Osteoblast (primary cell): ENCODE measurements around the gene NKAIN2. TPM values are rescaled to one million over a fixed set of nuclear protein-coding genes. Genes with fewer than 3 reads are reported as not detected.

Source experiments
- DNase-seq: peaks from one replicate; pipeline ENCODE4 v3.0.0; 2011; ENCODE audit warnings: low spot score, mixed read lengths; ENCODE audit not compliant: insufficient read length; ENCODE audit errors: missing footprints
- H2AFZ ChIP-seq: 2 replicates; pipeline ENCODE4 v1.6.0; 2011; ENCODE audit warnings: mild to moderate bottlenecking, low read length
- H3K27ac ChIP-seq: 2 replicates; pipeline ENCODE4 v1.5.1; 2011; ENCODE audit warnings: mild to moderate bottlenecking, low read depth, low read length, moderate library complexity
- H3K27me3 ChIP-seq: 2 replicates; pipeline ENCODE4 v1.6.0; 2012; ENCODE audit warnings: mild to moderate bottlenecking, control low read depth, inconsistent platforms, low read length, moderate library complexity; ENCODE audit not compliant: insufficient read depth
- H3K36me3 ChIP-seq: 2 replicates; pipeline ENCODE4 v1.5.1; 2011; ENCODE audit warnings: mild to moderate bottlenecking, low read length, control low read depth, moderate library complexity; ENCODE audit not compliant: insufficient read depth
- H3K4me1 ChIP-seq: 2 replicates; pipeline ENCODE4 v1.5.1; 2011; ENCODE audit warnings: mild to moderate bottlenecking, low read length, control low read depth, moderate library complexity; ENCODE audit not compliant: insufficient read depth
- H3K4me2 ChIP-seq: 2 replicates; pipeline ENCODE4 v1.6.0; 2011; ENCODE audit warnings: mild to moderate bottlenecking, low read length; ENCODE audit not compliant: insufficient read depth
- H3K4me3 ChIP-seq: fragments of 200-600 bp; sonication (generic); 3 replicates; pipeline ENCODE4 v1.5.1; 2012; ENCODE audit warnings: mild to moderate bottlenecking, low read length, inconsistent platforms; ENCODE audit not compliant: insufficient read depth
- H3K79me2 ChIP-seq: 2 replicates; pipeline ENCODE4 v1.6.0; 2012; ENCODE audit warnings: mild to moderate bottlenecking, low read length, control low read depth, inconsistent platforms; ENCODE audit not compliant: insufficient read depth
- H3K9me3 ChIP-seq: 2 replicates; pipeline ENCODE4 v1.5.1; 2011; ENCODE audit warnings: low read depth, low read length, control low read depth
- H4K20me1 ChIP-seq: 2 replicates; pipeline ENCODE4 v1.6.0; 2012; ENCODE audit warnings: mild to moderate bottlenecking, low read length, control low read depth; ENCODE audit not compliant: insufficient read depth
- CTCF ChIP-seq: IDR thresholded peaks from 2 replicates; pipeline ENCODE4 v1.5.1; 2011; ENCODE audit warnings: mild to moderate bottlenecking, low read depth, low read length, moderate library complexity; ENCODE audit errors: extremely low read depth
- total RNA-seq: library from RNA; depleted of rRNA; stranded (reverse); fragments of >200 nt; gene quantifications from 2 replicates; pipeline ENCODE4 v1.2.3, GENCODE V29; 2012

Gene NKAIN2
- total RNA-seq, 1 donor = under 0.01 TPM

- no peaks in the 10 kb centered on the region for H3K36me3 ChIP-seq
- H2AFZ ChIP-seq = no peak overlapping the region
- no peaks in the 10 kb centered on the region for H4K20me1 ChIP-seq
- H3K4me2 ChIP-seq = no peak overlapping the region
- no peak for TF ChIP-seq CTCF
- H3K79me2 ChIP-seq = no peaks in the 10 kb centered on the region
- H3K27ac ChIP-seq = no peak overlapping the region
- peaks cover 2% of the 10 kb centered on the region for H3K27me3 ChIP-seq
- no peaks in the 10 kb centered on the region for H3K4me1 ChIP-seq
- H3K9me3 ChIP-seq = no peaks in the 10 kb centered on the region
- no peak overlapping the region for H3K4me3 ChIP-seq
- no peak for DNase-seq
Measured at GRCh38 chr6:124800222-124800621, 996.6 kb downstream of the NKAIN2 start.

- H3K4me1 ChIP-seq = no peaks in the 10 kb centered on the region
- no peak overlapping the region for H2AFZ ChIP-seq
- no peak for DNase-seq
- no peak for TF ChIP-seq CTCF
- H3K27me3 ChIP-seq = no peaks in the 10 kb centered on the region
- H3K9me3 ChIP-seq = no peaks in the 10 kb centered on the region
- H3K4me2 ChIP-seq = no peak overlapping the region
- no peaks in the 10 kb centered on the region for H3K36me3 ChIP-seq
- H3K79me2 ChIP-seq = no peaks in the 10 kb centered on the region
- no peaks in the 10 kb centered on the region for H4K20me1 ChIP-seq
- H3K27ac ChIP-seq = no peak overlapping the region
- H3K4me3 ChIP-seq = no peak overlapping the region
Measured at GRCh38 chr6:124812067-124812466, 1008.4 kb downstream of the NKAIN2 start.

- Histone ChIP-seq H2AFZ (no peak overlapping the region), H3K27me3 (no peaks in the 10 kb centered on the region), H4K20me1 (no peaks in the 10 kb centered on the region), H3K4me3 (no peak overlapping the region), H3K4me2 (no peak overlapping the region), H3K36me3 (no peaks in the 10 kb centered on the region), H3K9me3 (no peaks in the 10 kb centered on the region), H3K27ac (no peak overlapping the region), H3K4me1 (no peaks in the 10 kb centered on the region), H3K79me2 (no peaks in the 10 kb centered on the region)
- no peak for TF ChIP-seq CTCF
- DNase-seq = no peak
Measured at GRCh38 chr6:124819346-124819745, 1015.7 kb downstream of the NKAIN2 start.

GRCh38 chr6:124822204-124822613, 1018.5 kb downstream of the NKAIN2 start:
- H3K27me3 ChIP-seq = no peaks in the 10 kb centered on the region
- H2AFZ ChIP-seq = no peak overlapping the region

More at GRCh38 chr6:124822204-124822613, 1018.5 kb downstream of the NKAIN2 start:
- Histone ChIP-seq H3K79me2 (no peaks in the 10 kb centered on the region), H3K4me1 (no peaks in the 10 kb centered on the region), H3K36me3 (no peaks in the 10 kb centered on the region), H4K20me1 (no peaks in the 10 kb centered on the region), H3K27ac (no peak overlapping the region), H3K4me3 (no peak overlapping the region), H3K4me2 (no peak overlapping the region), H3K9me3 (no peaks in the 10 kb centered on the region)
- no peak for TF ChIP-seq CTCF
- no peak for DNase-seq
